ENCODE results near the gene RUNX1. TPM values are rescaled to one million over a fixed set of nuclear protein-coding genes. Genes with fewer than 3 reads are reported as not detected.

The RUNX1 gene
- total and polyA plus RNA-seq, 10 of the 15 experiments (the other 5 are each of a cell fraction or from before 2014, with no cell fraction given) = 0.90 to 15.2 (median 4.1) TPM

DNA sequence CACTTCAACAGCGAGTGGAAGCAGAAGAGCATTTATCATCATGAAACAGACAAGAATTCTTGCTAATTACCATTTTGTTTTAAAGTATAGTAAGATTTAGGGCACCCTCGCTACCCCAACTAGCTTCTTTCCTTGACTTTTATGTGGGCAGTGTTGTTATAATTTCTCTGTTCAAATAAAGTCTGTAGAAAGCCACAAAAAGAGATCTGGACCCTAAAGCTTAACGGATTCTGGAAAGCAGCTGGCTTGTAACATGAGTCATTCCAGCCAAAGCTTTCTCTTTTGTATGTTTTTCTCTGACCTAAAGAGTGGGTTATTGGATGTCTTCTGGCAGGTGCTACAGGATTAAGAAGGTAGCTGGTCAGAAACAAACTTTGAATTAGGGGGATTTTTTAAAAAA lies 37.4 kb downstream of the RUNX1 start (continued):
- TF ChIP-seq KLF5 (IDR thresholded peaks at IDR 0.05; ENCODE audit: partially characterized antibody) = no peak
- no peak for TF ChIP-seq POU2F2 (IDR thresholded peaks at IDR 0.05; ENCODE audit: borderline replicate concordance, low read depth, low read length)
- no peak for TF ChIP-seq IRF3 (IDR thresholded peaks at IDR 0.05)
- TF ChIP-seq CHD1 (IDR thresholded peaks at IDR 0.05; ENCODE audit: low read depth, low read length) = no peak
- TF ChIP-seq CREM (IDR thresholded peaks at IDR 0.05; ENCODE audit: low read depth) = peak; percentile 28; the same call in 1 of the 2 replicates
- no peak for TF ChIP-seq IRF4 (IDR thresholded peaks at IDR 0.05; ENCODE audit: low read depth, low read length)
- TF ChIP-seq, protein P1, sequence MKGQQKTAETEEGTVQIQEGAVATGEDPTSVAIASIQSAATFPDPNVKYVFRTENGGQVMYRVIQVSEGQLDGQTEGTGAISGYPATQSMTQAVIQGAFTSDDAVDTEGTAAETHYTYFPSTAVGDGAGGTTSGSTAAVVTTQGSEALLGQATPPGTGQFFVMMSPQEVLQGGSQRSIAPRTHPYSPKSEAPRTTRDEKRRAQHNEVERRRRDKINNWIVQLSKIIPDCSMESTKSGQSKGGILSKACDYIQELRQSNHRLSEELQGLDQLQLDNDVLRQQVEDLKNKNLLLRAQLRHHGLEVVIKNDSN (IDR thresholded peaks at IDR 0.05; ENCODE audit: borderline replicate concordance, extremely low read length, insufficient read depth, low read depth, low read length) = no peak
- peak; percentile 80 for TF ChIP-seq JUNB (IDR thresholded peaks at IDR 0.05)
- no peak for TF ChIP-seq SMAD1 (IDR thresholded peaks at IDR 0.05; ENCODE audit: low read depth, partially characterized antibody)
- no peak for TF ChIP-seq HDGF (IDR thresholded peaks at IDR 0.05)
- TF ChIP-seq BCL3 (IDR thresholded peaks at IDR 0.05; ENCODE audit: borderline replicate concordance, insufficient read depth, low read depth, low read length, poor library complexity, severe bottlenecking) = no peak
- TF ChIP-seq NFIC (IDR thresholded peaks at IDR 0.05; ENCODE audit: low read depth, low read length) = peak; percentile 61
- TF ChIP-seq, protein P2, sequence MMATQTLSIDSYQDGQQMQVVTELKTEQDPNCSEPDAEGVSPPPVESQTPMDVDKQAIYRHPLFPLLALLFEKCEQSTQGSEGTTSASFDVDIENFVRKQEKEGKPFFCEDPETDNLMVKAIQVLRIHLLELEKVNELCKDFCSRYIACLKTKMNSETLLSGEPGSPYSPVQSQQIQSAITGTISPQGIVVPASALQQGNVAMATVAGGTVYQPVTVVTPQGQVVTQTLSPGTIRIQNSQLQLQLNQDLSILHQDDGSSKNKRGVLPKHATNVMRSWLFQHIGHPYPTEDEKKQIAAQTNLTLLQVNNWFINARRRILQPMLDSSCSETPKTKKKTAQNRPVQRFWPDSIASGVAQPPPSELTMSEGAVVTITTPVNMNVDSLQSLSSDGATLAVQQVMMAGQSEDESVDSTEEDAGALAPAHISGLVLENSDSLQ (IDR thresholded peaks at IDR 0.05) = no peak
- TF ChIP-seq, protein P3, sequence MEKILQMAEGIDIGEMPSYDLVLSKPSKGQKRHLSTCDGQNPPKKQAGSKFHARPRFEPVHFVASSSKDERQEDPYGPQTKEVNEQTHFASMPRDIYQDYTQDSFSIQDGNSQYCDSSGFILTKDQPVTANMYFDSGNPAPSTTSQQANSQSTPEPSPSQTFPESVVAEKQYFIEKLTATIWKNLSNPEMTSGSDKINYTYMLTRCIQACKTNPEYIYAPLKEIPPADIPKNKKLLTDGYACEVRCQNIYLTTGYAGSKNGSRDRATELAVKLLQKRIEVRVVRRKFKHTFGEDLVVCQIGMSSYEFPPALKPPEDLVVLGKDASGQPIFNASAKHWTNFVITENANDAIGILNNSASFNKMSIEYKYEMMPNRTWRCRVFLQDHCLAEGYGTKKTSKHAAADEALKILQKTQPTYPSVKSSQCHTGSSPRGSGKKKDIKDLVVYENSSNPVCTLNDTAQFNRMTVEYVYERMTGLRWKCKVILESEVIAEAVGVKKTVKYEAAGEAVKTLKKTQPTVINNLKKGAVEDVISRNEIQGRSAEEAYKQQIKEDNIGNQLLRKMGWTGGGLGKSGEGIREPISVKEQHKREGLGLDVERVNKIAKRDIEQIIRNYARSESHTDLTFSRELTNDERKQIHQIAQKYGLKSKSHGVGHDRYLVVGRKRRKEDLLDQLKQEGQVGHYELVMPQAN (conservative IDR thresholded peaks at IDR 0.05) = no peak
- TF ChIP-seq ZZZ3 (IDR thresholded peaks at IDR 0.05; ENCODE audit: control insufficient read depth, insufficient read length, low read depth) = no peak
- TF ChIP-seq TCF3 (IDR thresholded peaks at IDR 0.05; ENCODE audit: borderline replicate concordance, insufficient read depth, low read depth, low read length) = 0 out of 2 replicates have a peak, but pooled peaks have one; percentile 47
- no peak for TF ChIP-seq CEBPB (IDR thresholded peaks at IDR 0.05; ENCODE audit: borderline replicate concordance in 1 of 2, low read depth in 2 of 2, low read length in 2 of 2)

All from GM12878 (cell line).